H1 (cell line): ENCODE measurements around the gene MACROD2. TPM values are rescaled to one million over a fixed set of nuclear protein-coding genes. Genes with fewer than 3 reads are reported as not detected.

ENCODE experiments used
- CTCF ChIA-PET: fragments of 300-600 bp; sonication (Branson Sonifier 250); formaldehyde crosslinking; loops from one replicate; lab custom pipeline; 2021; ENCODE audit not compliant: partially characterized antibody; lab: Charles Lee
- POLR2A ChIA-PET: fragments of 300-600 bp; sonication (Branson Sonifier 250); formaldehyde crosslinking; loops from one replicate; lab custom pipeline; 2021; ENCODE audit warnings: inconsistent platforms; ENCODE audit not compliant: partially characterized antibody; lab: Charles Lee
- DNase-seq, 2 experiments: peaks; one replicate each; pipeline versions ENCODE4 v3.0.0 to v3.0.0-alpha.2; 2010 to 2022; ENCODE audit warnings: low spot score in 2 of 2, low read depth in 1 of 2, mixed read lengths in 1 of 2
- FAIRE-seq: peaks from 2 replicates; lab custom pipeline; 2011; peaks lifted over from hg19 to GRCh38; lab: Jason Lieb, UNC
- H2AFZ ChIP-seq: 2 replicates; pipeline ENCODE4 v1.8.1; 2012; ENCODE audit warnings: low read length, inconsistent platforms
- H2AK5ac ChIP-seq: 2 replicates; pipeline ENCODE4 v1.6.1; 2013; ENCODE audit warnings: low read depth, low read length
- H2BK120ac ChIP-seq: replicated peaks from 2 replicates; pipeline ENCODE3; 2013; ENCODE audit warnings: low read depth, low read length, inconsistent platforms
- H2BK12ac ChIP-seq: 2 replicates; pipeline ENCODE4 v1.6.1; 2013; ENCODE audit warnings: low read depth, low read length
- H2BK15ac ChIP-seq: 2 replicates; pipeline ENCODE4 v1.6.1; 2013; ENCODE audit warnings: low read length
- H2BK20ac ChIP-seq: 2 replicates; pipeline ENCODE4 v1.6.1; 2013; ENCODE audit warnings: low read length
- H2BK5ac ChIP-seq: 2 replicates; pipeline ENCODE4 v1.6.1; 2013; ENCODE audit warnings: low read depth, low read length
- H3K14ac ChIP-seq: 2 replicates; pipeline ENCODE4 v1.6.1; 2013; ENCODE audit warnings: inconsistent platforms; ENCODE audit not compliant: insufficient read length
- H3K18ac ChIP-seq: 2 replicates; pipeline ENCODE4 v1.6.1; 2013; ENCODE audit warnings: low read length; ENCODE audit errors: extremely low read depth
- H3K23ac ChIP-seq: 2 replicates; pipeline ENCODE4 v1.6.1; 2013; ENCODE audit warnings: inconsistent platforms; ENCODE audit not compliant: insufficient read length
- H3K23me2 ChIP-seq: 2 replicates; pipeline ENCODE4 v1.6.1; 2013; ENCODE audit warnings: low read depth, low read length
- H3K27ac ChIP-seq: 2 replicates; pipeline ENCODE4 v1.6.1; 2011; ENCODE audit warnings: low read depth, low read length, inconsistent platforms
- H3K27me3 ChIP-seq, 4 experiments: replicated peaks in 1 of 4; 1 replicate in 1 of 4; 2 replicates in 3 of 4; pipeline versions ENCODE4 v1.6.1 to v1.8.1; 2011 to 2013; ENCODE audit warnings: low read length in 3 of 4, mild to moderate bottlenecking in 3 of 4, inconsistent platforms in 2 of 4, mixed read lengths in 2 of 4, moderate library complexity in 1 of 4; ENCODE audit not compliant: control insufficient read depth in 3 of 4, insufficient read depth in 3 of 4; ENCODE audit errors: extremely low read depth in 1 of 4
- H3K36me3 ChIP-seq, 4 experiments: 2 replicates each; pipeline versions ENCODE4 v1.6.1 to v1.8.1; 2011 to 2013; ENCODE audit warnings: mild to moderate bottlenecking in 4 of 4, low read length in 3 of 4, moderate library complexity in 2 of 4, control low read depth in 1 of 4, inconsistent platforms in 1 of 4; ENCODE audit not compliant: insufficient read depth in 4 of 4, control insufficient read depth in 2 of 4
- H3K4ac ChIP-seq: replicated peaks from 2 replicates; pipeline ENCODE3; 2013; ENCODE audit warnings: low read length, low read depth, mixed read lengths, inconsistent platforms; ENCODE audit not compliant: insufficient read length
- H3K4me1 ChIP-seq, 4 experiments: replicated peaks in 1 of 4; 1 replicate in 1 of 4; 2 replicates in 3 of 4; pipeline versions ENCODE4 v1.6.1 to v1.8.1; 2011 to 2013; ENCODE audit warnings: low read length in 3 of 4, inconsistent platforms in 2 of 4, mixed read lengths in 1 of 4; ENCODE audit not compliant: insufficient read depth in 4 of 4, control insufficient read depth in 3 of 4
- H3K4me2 ChIP-seq, 2 experiments: 2 replicates each; pipeline versions ENCODE4 v1.6.1 to v1.8.1; 2011 to 2013; ENCODE audit warnings: low read depth in 2 of 2, low read length in 2 of 2, control low read depth in 1 of 2, inconsistent platforms in 1 of 2, mild to moderate bottlenecking in 1 of 2; ENCODE audit not compliant: insufficient read depth in 1 of 2
- H3K4me3 ChIP-seq, 4 experiments: fragments of 200-600, 300-600 bp in 1 of 4; sonication (generic), shearing (Covaris generic), sonication (Bioruptor Twin) in 1 of 4; 2 replicates each; pipeline versions ENCODE4 v1.5.1 to v1.8.1; 2011 to 2016; ENCODE audit warnings: low read length in 4 of 4, low read depth in 3 of 4, control low read depth in 2 of 4, inconsistent platforms in 2 of 4, mild to moderate bottlenecking in 2 of 4, mixed read lengths in 1 of 4, moderate library complexity in 1 of 4; ENCODE audit not compliant: insufficient read depth in 2 of 4; ENCODE audit errors: extremely low read depth in 1 of 4
- H3K56ac ChIP-seq: replicated peaks from 2 replicates; pipeline ENCODE3; 2013; ENCODE audit warnings: low read depth, mild to moderate bottlenecking, mixed read lengths, low read length, inconsistent platforms; ENCODE audit not compliant: insufficient read length
- H3K79me1 ChIP-seq: 2 replicates; pipeline ENCODE4 v1.6.1; 2013; ENCODE audit warnings: low read depth, low read length, control low read depth
- H3K79me2 ChIP-seq, 2 experiments: 2 replicates each; pipeline versions ENCODE4 v1.6.1 to v1.8.1; 2012 to 2013; ENCODE audit warnings: low read length in 2 of 2, mild to moderate bottlenecking in 2 of 2, inconsistent platforms in 1 of 2; ENCODE audit not compliant: insufficient read depth in 2 of 2, control insufficient read depth in 1 of 2
- H3K9ac ChIP-seq, 4 experiments: replicated peaks in 1 of 4; 1 replicate in 1 of 4; 2 replicates in 3 of 4; pipeline versions ENCODE4 v1.6.1 to v1.8.1; 2011 to 2013; ENCODE audit warnings: low read depth in 3 of 4, low read length in 3 of 4, control low read depth in 2 of 4, mild to moderate bottlenecking in 2 of 4, moderate library complexity in 2 of 4, inconsistent platforms in 1 of 4; ENCODE audit errors: extremely low read depth in 1 of 4
- H3K9me3 ChIP-seq, 2 experiments: 2 replicates each; pipeline versions ENCODE4 v1.6.1 to v1.8.1; 2012 to 2013; ENCODE audit warnings: mild to moderate bottlenecking in 2 of 2, moderate library complexity in 2 of 2, control low read depth in 1 of 2, inconsistent platforms in 1 of 2, low read depth in 1 of 2, low read length in 1 of 2, mixed read lengths in 1 of 2; ENCODE audit not compliant: insufficient read depth in 2 of 2
- H4K20me1 ChIP-seq, 2 experiments: replicated peaks in 1 of 2; 2 replicates each; pipeline versions ENCODE3 to v1.8.1; 2011 to 2013; ENCODE audit warnings: inconsistent platforms in 2 of 2, low read length in 2 of 2, mild to moderate bottlenecking in 1 of 2; ENCODE audit not compliant: insufficient read depth in 2 of 2, control insufficient read depth in 1 of 2
- H4K5ac ChIP-seq: 2 replicates; pipeline ENCODE4 v1.6.1; 2013; ENCODE audit warnings: low read length, low read depth, mixed read lengths, inconsistent platforms; ENCODE audit not compliant: insufficient read length
- H4K8ac ChIP-seq: 2 replicates; pipeline ENCODE4 v1.8.0; 2013; ENCODE audit warnings: mild to moderate bottlenecking, moderate library complexity, low read length, inconsistent platforms; ENCODE audit not compliant: insufficient read depth; ENCODE audit errors: extremely low read depth
- H4K91ac ChIP-seq: replicated peaks from 2 replicates; pipeline ENCODE3; 2013; ENCODE audit warnings: low read length, mixed read lengths, inconsistent platforms; ENCODE audit not compliant: insufficient read length
- ASH2L ChIP-seq: fragments of 200-600, 300-600 bp; sonication (generic); IDR thresholded peaks from one replicate; pipeline ENCODE4 v1.7.1; 2017; ENCODE audit warnings: low read length
- CTBP2 ChIP-seq: IDR thresholded peaks from 2 replicates; pipeline ENCODE4 v1.7.0; 2011; ENCODE audit warnings: borderline replicate concordance, mild to moderate bottlenecking, moderate library complexity, mixed read lengths, low read length; ENCODE audit not compliant: insufficient read depth, insufficient read length
- KDM4A ChIP-seq: IDR thresholded peaks from one replicate; pipeline ENCODE4 v1.7.1; 2012; ENCODE audit warnings: low read depth, mild to moderate bottlenecking, moderate library complexity, low read length, inconsistent platforms; ENCODE audit not compliant: severe bottlenecking
- NRF1 ChIP-seq: IDR thresholded peaks from 2 replicates; pipeline ENCODE4 v1.6.1; 2011; ENCODE audit warnings: mild to moderate bottlenecking, low read depth, low read length, improper control_type of control experiment
- PHF8 ChIP-seq: fragments of 200-600 bp; sonication (generic); conservative IDR thresholded peaks from 2 replicates; pipeline ENCODE4 v1.7.1; 2012; ENCODE audit warnings: low read depth, mild to moderate bottlenecking, inconsistent platforms, low read length, moderate library complexity
- RBBP5 ChIP-seq: IDR thresholded peaks from 2 replicates; pipeline ENCODE4 v1.7.1; 2012; ENCODE audit warnings: low read depth, mild to moderate bottlenecking, inconsistent platforms, low read length, moderate library complexity, borderline replicate concordance
- SIN3A ChIP-seq, 2 experiments: IDR thresholded peaks in 1 of 2; conservative IDR thresholded peaks in 1 of 2; 2 replicates each; pipeline ENCODE4 v1.6.1; 2011 to 2012; ENCODE audit warnings: low read length in 2 of 2, improper control_type of control experiment in 1 of 2, low read depth in 1 of 2, mild to moderate bottlenecking in 1 of 2
- SIRT6 ChIP-seq: IDR thresholded peaks from one replicate; pipeline ENCODE4 v1.7.1; 2012; ENCODE audit warnings: low read length, inconsistent platforms
- SP1 ChIP-seq: IDR thresholded peaks from 2 replicates; pipeline ENCODE4 v1.6.1; 2011; ENCODE audit warnings: low read depth, low read length
- SP4 ChIP-seq: IDR thresholded peaks from 2 replicates; pipeline ENCODE4 v1.6.1; 2012; ENCODE audit warnings: low read length, inconsistent platforms
- SUZ12 ChIP-seq: fragments of 200-600 bp; sonication (generic); IDR thresholded peaks from 2 replicates; pipeline ENCODE4 v1.6.1; 2012; ENCODE audit warnings: mild to moderate bottlenecking, inconsistent platforms, low read length, moderate library complexity, mixed read lengths
- TAF1 ChIP-seq: IDR thresholded peaks from 2 replicates; pipeline ENCODE4 v1.6.1; 2011; ENCODE audit warnings: mild to moderate bottlenecking, low read depth, low read length
- TAF7 ChIP-seq: optimal IDR thresholded peaks from 2 replicates; pipeline ENCODE3; 2011; ENCODE audit warnings: low read depth, mild to moderate bottlenecking, inconsistent platforms, low read length, moderate library complexity, borderline replicate concordance
- polyA plus RNA-seq, 7 experiments: library from polyadenylated mRNA; depleted of rRNA in 3 of 7; stranded (reverse) in 5 of 7; unstranded in 2 of 7; fragments of >200 nt in 5 of 7; fragments of 200-250 nt in 2 of 7; gene quantifications; 1 replicate in 5 of 7; 2 replicates in 1 of 7; 4 replicates in 1 of 7; pipeline versions ENCODE4 v1.2.1 to v1.2.3, GENCODE V29; 2011 to 2013; ENCODE audit warnings: missing spikeins in 2 of 7, mixed read lengths in 2 of 7
- total RNA-seq: library from RNA; stranded (reverse); fragmentation: NEBNext Ultra II Directional; extraction: Animal tissue kit (Norgen Biotek cat#: 25700); gene quantifications from 2 replicates; pipeline ENCODE4 v1.2.1, GENCODE V29; 2021
- TF ChIP-seq, protein P1 (sequence below): IDR thresholded peaks from 2 replicates; pipeline ENCODE4 v1.6.1; 2012; ENCODE audit warnings: inconsistent platforms
- TF ChIP-seq, protein P2 (sequence below): IDR thresholded peaks from 2 replicates; pipeline ENCODE4 v1.6.1; 2012; ENCODE audit warnings: inconsistent platforms

MACROD2 gene
- total and polyA plus RNA-seq, 2 of the 8 experiments (the other 6 are each of a cell fraction or from before 2014, with no cell fraction given), result 0.70 to 3.9 TPM

GRCh38 chr20:15072316-15072715 is 1077.0 kb downstream of the MACROD2 start:
- H3K27ac ChIP-seq, result no peak overlapping the region
- no peak overlapping the region for H3K23ac ChIP-seq
- ChIA-PET POLR2A (no interaction called here), CTCF (no interaction called here)
- H4K8ac ChIP-seq, result no peak overlapping the region
- no peak overlapping the region for H3K9ac ChIP-seq
- H2BK120ac ChIP-seq, result no peak overlapping the region
- no peak overlapping the region for H2AFZ ChIP-seq
- no peak overlapping the region for H2BK20ac ChIP-seq
- no peak overlapping the region for H3K4me3 ChIP-seq
- H3K36me3 ChIP-seq, result no peaks in the 10 kb centered on the region
- H3K56ac ChIP-seq, result no peak overlapping the region
- H2BK12ac ChIP-seq, result no peak overlapping the region
- no peak for DNase-seq
- no peak overlapping the region for H2BK15ac ChIP-seq
- no peak for FAIRE-seq
- no peak overlapping the region for H3K4ac ChIP-seq
- H3K79me2 ChIP-seq, result no peaks in the 10 kb centered on the region
- no peak overlapping the region for H3K14ac ChIP-seq
- no peaks in the 10 kb centered on the region for H4K20me1 ChIP-seq
- no peak overlapping the region for H3K4me2 ChIP-seq
- H2BK5ac ChIP-seq, result no peak overlapping the region
- no peak overlapping the region for H4K5ac ChIP-seq
- no peak overlapping the region for H2AK5ac ChIP-seq
- no peak overlapping the region for H4K91ac ChIP-seq
- H3K4me1 ChIP-seq, result peaks cover 0 to 3% (median 1%) of the 10 kb centered on the region in 4 experiments; a peak in 4 of 7 replicates
- H3K23me2 ChIP-seq, result no peaks in the 10 kb centered on the region; the same call in 1 of the 2 replicates
- H3K18ac ChIP-seq, result no peak overlapping the region
- H3K27me3 ChIP-seq, result no peaks in the 10 kb centered on the region
- no peaks in the 10 kb centered on the region for H3K79me1 ChIP-seq
- H3K9me3 ChIP-seq, result no peaks in the 10 kb centered on the region
- TF ChIP-seq RBBP5 (no peak), SP1 (no peak), ASH2L (no peak), KDM4A (no peak), SIRT6 (no peak), SUZ12 (no peak), CTBP2 (no peak), TAF7 (no peak), SP4 (no peak), NRF1 (no peak), SIN3A (conservative IDR thresholded peaks at IDR 0.05 in 1 of 2, IDR thresholded peaks at IDR 0.05 in 1 of 2; ENCODE audit: low read depth in 1 of 2, low read length in 2 of 2) (no peak), PHF8 (no peak), TAF1 (no peak)
- TF ChIP-seq, protein P1, sequence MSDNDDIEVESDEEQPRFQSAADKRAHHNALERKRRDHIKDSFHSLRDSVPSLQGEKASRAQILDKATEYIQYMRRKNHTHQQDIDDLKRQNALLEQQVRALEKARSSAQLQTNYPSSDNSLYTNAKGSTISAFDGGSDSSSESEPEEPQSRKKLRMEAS, result no peak
- TF ChIP-seq, protein P2, sequence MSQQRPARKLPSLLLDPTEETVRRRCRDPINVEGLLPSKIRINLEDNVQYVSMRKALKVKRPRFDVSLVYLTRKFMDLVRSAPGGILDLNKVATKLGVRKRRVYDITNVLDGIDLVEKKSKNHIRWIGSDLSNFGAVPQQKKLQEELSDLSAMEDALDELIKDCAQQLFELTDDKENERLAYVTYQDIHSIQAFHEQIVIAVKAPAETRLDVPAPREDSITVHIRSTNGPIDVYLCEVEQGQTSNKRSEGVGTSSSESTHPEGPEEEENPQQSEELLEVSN, result no peak
